ENCODE data around the gene CCDC87.
"Not testable (repeated sequence)": the region's sequence is repeated elsewhere in the genome, so short reads cannot be mapped to it uniquely, and the experiment has no call there.

The CCDC87 gene

DNA sequence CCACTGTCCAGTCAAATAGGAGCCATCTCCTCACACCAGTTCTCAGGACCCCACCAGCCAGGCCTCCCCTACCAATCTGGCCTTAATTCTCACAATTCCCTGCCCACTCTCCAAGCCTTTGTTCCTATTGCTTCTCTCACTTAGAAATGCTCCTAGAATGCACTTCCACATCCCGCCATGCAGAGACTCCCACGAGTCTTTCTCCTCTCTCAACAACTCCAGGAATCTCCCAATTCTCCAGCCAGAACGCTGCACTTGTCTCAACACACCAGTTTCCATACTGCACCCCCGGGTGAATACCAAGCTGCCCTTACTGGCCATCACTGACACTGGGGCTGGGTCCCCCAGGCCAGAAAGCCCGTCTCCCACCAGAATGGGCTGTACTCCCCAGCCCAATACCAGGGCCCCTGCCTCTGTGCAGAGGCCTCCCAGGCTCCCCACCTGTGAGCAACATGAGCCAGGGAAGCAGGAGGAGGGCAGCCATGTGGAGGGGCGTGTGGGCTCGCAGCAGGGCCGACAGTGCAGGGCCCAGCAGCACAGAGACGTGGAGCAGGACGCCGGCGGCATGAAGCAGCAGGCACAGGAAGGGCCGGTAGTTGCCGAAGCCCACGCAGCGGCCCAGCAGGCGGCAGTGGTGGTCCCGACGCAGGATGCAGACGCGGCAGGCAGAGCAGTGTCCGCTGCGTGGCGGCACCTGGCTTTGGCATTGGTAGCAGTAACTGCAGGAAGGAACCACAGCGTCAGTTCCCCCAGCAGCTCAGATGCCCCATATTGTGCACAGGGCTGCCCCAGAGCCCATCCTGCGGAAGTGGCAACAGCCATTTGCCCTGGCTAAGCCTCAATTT, 49.4 kb downstream of the CCDC87 start:
- TF ChIP-seq, protein P1, sequence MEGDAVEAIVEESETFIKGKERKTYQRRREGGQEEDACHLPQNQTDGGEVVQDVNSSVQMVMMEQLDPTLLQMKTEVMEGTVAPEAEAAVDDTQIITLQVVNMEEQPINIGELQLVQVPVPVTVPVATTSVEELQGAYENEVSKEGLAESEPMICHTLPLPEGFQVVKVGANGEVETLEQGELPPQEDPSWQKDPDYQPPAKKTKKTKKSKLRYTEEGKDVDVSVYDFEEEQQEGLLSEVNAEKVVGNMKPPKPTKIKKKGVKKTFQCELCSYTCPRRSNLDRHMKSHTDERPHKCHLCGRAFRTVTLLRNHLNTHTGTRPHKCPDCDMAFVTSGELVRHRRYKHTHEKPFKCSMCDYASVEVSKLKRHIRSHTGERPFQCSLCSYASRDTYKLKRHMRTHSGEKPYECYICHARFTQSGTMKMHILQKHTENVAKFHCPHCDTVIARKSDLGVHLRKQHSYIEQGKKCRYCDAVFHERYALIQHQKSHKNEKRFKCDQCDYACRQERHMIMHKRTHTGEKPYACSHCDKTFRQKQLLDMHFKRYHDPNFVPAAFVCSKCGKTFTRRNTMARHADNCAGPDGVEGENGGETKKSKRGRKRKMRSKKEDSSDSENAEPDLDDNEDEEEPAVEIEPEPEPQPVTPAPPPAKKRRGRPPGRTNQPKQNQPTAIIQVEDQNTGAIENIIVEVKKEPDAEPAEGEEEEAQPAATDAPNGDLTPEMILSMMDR (IDR thresholded peaks at IDR 0.05; ENCODE audit: low read depth, low read length) = peak; percentile 72
- peak overlapping the region; percentile 9; the same call in 1 of the 2 replicates for H3K4me3 ChIP-seq (ENCODE audit: low read depth, low read length)

DNA sequence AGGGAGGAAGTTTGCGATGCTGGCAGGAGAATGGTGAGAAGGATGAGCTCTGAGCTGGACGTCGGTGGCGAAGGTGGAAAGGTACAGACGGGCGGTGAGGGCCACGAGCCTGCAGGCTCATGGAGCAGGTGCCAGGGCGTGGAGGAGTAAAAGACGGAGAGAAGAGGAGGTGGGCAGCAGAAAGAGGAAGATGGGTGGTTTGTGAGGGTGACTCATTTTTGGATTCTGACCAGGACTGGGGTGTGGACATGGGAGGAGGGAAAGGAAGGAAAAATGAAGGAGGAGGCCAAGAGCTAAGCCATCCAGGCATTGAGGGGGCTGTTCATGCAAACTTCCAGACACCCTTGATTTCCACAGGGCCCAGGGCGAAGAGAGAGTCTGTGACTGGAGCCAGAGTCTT, 50.5 kb downstream of the CCDC87 start:
- no peak overlapping the region for H3K4me3 ChIP-seq (ENCODE audit: low read depth, low read length)
- TF ChIP-seq, protein P1 (IDR thresholded peaks at IDR 0.05; ENCODE audit: low read depth, low read length) = no peak

DNA sequence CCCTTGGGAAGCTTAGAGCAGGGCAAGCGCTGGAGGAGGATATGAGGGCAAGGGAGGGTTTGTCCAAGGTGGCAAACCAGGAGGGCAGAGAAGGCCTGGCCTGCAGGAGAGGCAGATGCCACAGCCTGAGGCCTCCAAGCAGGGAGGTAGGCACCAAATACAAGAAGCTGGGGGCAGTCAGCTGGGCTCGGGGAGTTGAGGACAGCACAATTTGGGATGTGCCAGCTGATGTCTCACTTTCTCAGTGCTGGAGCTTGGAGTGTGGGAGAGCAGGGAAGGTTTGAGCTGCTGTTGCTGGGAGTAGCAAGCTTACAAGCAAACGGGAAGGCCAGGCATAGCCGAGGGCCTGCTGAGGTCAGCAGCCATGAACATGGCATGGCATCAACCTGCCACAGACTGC, 51.0 kb downstream of the CCDC87 start:
- TF ChIP-seq, protein P1 (IDR thresholded peaks at IDR 0.05; ENCODE audit: low read depth, low read length) = no peak

DNA sequence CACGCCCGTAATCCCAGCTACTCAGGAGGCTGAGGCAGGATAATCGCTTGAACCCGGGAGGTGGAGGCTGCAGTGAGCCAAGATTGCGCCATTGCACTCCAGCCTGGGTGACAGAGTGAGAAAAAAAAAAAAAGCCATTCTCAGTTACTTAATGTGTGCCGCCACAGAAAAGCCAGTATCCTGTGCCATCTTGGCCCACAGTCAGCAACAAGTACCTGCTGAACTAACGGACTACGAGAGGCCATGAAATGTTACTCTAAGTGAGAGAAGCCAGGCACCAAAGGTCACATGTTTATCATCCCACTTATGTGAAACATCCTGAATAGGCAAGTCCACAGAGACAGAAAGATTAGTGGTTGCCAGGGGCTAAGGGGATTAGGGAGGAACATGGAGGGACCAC, 52.3 kb downstream of the CCDC87 start:
- H3K4me3 ChIP-seq (ENCODE audit: low read depth, low read length) = not testable (repeated sequence)

More for the DNA sequence above, 51.0 kb downstream of the CCDC87 start:
- no peak overlapping the region for H3K4me3 ChIP-seq (ENCODE audit: low read depth, low read length)
